NCI-H2196 treated with DMSO at 0.1 percent for 48 hours (cell line): ENCODE results near the gene SARDH.

Experiments used
- DNase-seq: peaks from one replicate; lab custom pipeline; 2025; ENCODE audit not compliant: unreplicated experiment; lab: John Stamatoyannopoulos, UW

The SARDH gene

DNA sequence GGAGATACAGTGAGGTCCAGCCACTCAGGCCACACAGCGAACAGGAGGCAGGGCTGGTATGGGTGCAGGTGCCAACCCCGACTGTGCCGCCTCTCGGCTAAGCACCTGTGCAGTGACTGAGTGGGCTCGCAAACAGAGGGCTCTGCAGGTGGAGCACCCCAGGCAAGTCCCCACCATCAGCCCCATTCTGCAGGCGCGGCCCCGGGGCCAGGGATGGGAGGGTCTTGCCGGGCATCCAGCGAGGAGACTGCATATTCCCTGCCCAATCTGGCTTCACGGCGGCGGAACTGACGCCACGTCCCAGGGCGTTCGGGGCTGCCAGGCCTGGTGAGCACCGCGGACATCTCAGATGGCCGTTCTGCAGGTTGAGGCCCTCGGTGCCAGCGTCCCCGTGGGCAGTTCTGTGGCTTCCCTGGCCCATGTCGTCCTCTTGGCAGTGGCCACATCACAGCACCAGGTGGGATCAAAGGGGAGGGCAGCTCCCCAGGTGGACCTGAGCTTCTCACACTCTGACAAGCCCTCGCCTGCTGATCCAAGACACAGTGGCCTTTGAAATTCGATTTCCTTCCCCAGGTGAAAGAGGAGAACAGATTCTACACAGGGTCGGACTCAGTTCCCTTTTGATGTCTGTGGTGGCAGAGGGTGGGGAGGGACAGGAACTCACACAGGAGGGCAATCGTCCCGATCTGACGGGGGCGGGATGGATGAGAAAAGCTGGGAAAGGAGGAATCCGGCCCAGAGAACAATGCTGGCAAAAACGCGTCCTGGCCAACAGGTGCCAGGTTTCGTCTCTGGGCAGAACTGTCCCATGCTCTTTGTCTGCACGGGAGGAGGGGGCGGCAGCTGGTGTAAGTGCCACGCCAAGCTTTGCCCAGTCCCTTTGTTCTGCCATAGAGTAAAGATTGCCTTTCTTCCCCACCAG is 83.2 kb downstream of the SARDH start:
- no peak for DNase-seq

DNA sequence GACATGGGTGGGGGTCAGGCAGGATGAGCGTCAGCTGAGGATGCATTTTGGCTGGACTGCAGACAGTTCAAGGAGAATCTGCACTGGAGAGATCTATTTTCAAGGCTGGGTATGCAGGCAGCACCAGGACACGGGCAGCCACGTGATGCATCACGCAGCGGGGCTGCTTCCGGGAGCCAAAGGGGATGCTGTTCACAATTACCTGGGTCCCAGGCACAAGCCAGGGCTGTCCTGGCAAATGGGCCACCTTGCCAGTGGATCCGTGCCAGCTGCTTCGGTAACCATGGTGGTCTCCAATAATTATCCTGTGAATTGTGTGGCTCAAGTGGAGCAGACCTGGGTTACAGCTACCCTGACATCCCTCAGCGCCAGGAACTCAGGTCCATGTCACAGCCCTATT is 84.5 kb downstream of the SARDH start:
- DNase-seq = no peak

DNA sequence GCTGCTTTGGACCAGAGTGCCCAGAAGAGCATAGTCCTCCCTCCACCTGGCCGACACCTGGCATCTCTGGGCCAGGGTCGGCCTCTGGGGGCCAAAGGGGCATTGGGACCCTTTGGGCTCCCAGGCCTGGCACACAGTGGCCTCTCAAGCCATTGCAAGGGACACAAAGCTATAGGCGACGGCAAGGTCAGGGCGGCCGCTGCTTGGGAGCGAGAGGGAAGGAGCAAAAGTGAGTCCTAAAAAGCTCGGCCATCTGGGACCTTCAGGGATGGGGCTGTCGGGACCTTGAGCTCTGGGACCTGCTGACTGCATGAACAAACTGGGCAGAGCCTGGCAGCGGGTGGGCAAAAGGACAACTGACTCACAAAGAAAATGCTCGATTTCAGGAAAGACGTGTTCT is 88.1 kb downstream of the SARDH start:
- DNase-seq = no peak

DNA sequence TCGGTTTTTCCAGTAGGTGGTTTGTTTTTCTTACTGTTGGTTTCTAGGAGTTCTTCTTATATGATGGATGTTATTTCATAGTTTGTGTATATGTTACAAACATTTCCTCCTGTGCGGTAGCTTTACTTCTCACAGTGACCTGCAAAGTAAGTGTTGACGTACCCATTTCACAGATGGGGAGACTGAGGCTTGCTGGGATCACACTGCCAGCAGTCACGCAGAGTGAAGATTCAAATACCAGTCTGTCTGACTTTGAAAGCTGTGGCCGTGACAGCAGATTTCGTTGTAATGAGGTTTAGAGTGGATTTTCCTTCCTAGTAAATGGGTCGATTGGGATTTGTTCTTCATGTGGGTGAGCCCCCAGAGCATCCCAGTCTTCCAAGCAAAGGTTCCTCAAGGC is 89.0 kb downstream of the SARDH start:
- no peak for DNase-seq

DNA sequence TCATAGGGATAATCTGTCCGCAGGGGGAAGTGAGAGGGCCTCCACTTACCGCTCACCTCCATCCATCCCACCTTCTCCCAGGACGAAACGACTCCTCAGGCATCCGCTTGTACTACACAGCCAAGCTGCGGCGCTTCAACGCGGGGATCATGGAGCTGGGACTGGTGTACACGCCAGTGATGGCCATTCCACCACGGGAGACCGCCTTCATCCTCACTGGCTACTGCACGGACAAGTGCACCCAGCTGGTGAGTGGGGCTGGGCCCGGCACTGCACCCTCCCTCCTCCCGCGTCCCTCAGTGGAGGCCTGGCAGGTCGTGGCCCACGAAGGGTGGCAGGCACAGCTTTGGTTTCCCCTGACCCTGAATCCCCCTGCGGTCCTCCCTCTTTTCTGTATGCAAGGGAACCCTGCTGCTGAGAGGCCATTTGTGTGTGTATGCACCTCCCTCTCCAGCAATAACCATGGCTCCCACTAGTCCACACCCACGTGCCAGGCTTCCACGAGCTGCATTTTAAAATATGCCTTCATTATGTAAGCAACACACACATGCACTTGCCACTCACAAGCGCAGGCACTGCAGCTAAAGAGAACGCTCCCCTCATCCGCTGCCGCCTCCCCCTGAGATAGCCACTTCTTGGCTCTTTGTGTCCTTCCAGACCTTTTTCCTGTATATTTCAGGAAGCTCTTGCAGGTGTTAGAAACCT is 90.2 kb downstream of the SARDH start:
- DNase-seq = no peak

DNA sequence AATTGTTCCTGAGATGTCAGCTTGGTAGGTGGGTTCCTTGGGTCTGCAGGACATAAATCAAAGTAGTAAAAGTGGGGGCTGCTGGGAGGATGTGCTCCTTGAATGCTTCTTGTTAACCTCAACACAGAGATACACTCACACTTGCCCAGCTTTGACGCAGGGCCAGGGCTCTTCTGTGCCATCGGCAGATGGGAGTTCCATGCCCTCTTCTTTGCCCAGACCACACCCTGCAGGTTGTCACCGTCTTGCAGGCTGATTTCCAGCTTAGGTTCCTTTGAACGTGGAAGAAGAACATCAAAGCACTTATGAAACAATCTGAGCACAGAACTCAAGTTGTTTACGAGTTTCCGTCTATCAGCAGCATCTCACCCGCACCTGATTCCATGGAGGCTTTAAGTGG is 91.0 kb downstream of the SARDH start:
- DNase-seq = no peak

DNA sequence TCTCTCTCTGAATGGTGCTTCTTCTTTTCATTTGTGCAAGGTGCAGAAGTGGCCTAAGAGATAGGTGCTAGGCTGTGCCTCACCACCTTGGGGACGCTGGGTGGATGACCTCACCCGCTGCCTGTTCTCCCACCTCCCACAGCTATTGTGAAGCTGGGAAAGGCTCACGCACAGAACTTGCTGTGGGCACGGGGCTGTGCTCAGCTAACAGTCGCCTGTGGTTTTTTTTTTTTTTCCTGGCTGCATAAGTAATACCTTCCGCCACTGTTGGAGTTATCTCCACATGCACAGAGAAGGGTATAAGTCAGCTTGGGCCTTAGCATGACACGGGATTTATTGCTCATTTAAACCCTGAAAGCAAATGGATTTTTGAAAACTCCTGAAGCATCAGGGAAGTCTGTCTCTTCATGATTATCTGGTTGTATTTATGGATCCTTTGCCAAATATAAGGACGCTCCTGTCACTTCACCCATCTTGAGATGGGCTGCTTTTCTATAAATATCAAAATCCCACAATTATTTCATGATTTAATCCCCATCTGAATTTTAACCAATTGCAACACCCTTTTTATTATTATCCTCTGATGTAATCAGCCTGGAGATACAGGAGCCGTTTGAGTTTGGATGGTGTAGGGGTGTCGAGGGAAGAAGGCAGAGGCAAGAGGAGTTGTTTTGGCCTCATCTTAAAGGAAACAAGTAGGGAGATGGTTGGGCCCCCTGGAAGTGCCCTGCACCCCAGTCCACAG is 93.0 kb downstream of the SARDH start:
- DNase-seq = no peak

DNA sequence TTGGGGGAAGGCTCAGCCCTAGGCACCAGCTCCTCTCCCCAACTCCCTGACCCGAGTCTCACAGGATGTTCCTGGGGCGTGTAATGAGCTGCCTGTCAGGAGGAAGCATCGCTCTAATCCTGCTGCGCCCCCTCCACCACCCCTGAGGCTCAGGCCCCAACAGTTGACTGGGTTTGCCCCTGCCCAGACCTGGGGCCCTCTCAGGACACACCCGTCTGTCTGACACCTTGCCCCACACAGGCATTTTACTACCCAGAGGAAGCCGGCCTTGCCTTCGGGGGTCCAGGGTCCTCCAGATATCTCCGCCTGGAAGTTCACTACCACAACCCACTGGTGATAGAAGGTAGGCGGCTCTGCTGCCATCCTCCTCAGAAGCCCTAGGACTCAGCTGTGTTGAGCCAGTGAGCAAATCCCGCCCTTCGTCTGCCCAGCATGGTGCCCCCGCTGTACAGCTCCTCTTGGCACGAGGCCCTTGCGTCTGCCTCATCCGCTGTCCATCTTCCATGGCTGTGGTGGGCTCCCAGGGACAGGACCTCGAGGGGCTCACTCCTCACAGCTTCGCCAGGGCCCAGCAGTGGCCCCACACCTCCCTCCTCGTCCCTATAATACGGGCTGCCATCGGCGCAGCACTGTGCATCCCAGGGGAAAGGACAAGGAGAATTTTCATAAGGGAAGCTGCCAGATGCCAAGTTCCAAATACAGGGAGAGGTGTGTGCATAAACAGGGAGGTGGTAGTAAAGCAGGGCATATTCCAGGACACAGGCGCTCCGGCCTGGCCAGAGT is 94.0 kb downstream of the SARDH start:
- no peak for DNase-seq

DNA sequence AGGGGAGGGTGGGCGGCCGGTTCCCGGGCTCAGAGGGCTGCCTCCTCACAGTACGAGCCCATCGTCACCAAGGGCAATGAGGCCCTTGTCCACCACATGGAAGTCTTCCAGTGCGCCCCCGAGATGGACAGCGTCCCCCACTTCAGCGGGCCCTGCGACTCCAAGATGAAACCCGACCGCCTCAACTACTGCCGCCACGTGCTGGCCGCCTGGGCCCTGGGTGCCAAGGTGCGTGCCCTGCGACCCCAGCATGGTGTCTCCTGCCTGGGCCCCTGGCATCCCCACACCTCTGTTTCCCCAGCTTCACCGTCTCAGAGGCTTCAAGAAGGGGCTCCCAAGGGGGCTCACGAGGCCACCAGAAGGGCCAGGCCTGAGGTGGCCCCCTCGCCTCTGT is 94.8 kb downstream of the SARDH start:
- DNase-seq = no peak

DNA sequence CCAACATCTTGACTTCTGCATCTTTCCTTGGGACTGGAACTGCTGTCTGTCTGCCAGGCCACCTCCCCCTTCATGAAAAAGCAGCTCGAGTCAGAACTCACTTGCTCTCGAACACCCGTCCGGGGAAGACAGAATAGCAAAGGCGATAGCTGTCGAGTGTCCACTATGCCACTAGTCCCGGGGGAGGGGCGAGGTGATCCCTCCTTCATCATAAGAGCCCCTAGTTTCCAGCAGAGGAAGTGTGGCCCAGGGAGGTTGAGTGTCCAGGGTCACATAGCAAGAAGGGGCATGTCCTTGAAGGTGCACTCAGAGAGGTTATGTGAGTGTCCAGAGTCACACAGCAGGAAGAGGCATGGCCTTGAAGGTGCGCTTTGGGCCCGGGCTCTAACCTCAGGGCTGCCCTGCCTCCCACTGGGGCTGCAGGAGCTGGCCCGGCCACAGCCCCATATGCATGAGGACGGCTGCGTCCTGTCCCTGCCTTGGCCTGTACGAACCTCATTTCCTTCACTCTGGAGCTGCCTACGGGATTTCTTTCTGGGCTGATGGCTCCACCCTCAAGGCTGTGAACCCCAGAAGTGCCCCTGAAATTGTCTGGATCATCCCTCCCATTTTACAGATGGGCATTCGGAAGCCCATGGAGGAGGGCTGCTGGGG is 95.3 kb downstream of the SARDH start:
- DNase-seq = no peak

DNA sequence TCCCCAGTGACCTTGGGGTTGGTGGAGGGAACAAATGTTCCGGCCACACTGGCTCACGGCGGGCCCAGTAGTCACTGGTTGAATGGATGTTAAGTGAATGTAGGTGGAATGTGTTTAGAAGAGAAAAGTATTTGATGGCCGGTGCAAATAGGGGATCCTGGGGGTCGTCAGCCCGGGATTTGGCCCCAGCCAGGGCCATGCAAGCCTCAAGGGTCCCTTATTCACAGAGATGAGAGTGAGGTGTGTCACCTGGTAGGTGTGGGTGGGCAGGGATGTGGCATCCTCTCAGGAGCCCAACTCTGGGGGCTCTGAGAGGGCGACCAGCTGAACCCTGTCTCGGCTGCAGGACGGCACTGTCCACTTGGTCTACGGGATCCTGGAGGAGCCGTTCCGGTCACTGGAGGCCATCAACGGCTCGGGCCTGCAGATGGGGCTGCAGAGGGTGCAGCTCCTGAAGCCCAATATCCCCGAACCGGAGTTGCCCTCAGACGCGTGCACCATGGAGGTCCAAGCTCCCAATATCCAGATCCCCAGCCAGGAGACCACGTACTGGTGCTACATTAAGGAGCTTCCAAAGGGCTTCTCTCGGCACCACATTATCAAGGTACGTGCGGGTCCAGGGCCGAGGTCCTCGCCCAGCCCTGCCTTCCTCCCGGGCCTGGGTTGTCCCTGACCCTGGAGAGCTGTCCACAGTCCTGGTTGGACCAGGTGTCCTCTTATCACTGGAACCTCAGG is 96.1 kb downstream of the SARDH start:
- DNase-seq = no peak

DNA sequence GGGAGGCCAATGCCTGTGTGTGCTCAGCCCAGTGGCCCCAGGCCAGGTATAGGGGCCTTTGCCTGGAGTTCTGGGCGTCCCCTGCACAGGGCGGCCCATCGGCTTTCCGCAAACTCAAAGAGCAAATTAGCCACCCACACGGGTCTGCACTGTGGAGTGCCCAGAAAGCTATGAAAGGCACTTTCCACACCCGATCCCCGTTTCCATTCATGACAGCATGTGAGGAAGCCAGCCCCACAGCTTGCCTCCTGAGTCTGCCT is 96.8 kb downstream of the SARDH start:
- no peak for DNase-seq

DNA sequence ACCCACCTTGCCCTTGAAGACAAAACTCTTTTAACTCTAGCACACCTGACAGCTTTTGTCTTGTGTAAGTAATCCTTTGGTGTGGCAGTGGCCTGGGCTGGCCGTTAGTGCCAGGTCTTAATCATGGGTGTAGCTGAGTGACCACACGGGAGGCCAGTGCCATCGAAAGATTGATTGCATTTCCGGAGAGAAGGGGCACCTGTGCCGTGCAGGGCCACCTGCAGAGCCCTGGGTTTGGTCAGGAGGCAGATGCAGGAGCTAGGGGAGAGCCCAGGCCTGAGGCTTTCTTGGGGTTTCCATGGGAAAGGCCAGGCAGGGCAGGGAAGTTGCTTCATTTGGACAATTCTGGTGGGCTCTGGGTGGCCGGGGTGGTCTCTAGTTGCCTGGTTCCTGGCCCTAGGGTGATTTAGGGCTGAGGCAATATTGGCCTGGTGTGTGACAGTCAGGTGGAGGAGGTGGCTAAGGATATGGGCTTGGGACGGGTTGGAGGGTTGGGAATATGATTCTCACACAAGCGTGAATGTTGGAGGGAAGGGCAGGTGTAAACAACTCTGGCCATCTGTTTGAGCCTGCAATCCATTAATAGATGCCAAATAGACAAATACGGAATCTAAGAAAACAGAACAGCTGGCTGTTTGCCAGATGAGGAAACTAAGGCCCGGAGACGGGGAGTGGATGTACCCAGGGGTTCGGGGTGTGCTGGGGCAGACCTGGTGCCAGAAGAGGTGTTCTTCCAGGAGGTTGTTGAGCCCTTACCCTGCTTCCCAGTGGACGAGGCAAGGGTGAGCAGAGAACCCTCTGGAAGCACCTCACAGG is 97.4 kb downstream of the SARDH start:
- no peak for DNase-seq

DNA sequence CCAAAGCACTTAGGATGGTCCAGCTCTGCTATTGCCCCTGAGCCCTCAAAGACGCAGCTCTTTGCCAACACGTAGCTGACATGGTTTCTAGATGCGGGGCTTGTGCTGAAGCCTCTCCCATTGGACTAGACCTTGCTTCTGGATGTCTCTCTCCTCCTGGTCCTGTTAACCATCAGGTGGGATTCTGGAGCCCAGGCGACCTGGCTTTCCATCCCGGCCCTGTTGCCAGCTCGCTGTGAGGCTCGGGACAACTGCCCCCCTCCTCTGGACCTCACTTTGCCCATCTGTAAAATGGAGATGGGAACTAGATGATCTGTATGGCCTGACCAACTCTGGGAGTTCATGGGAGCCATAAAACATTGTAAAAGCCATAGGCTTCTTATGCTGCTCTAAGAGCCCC is 98.0 kb downstream of the SARDH start:
- DNase-seq = no peak

DNA sequence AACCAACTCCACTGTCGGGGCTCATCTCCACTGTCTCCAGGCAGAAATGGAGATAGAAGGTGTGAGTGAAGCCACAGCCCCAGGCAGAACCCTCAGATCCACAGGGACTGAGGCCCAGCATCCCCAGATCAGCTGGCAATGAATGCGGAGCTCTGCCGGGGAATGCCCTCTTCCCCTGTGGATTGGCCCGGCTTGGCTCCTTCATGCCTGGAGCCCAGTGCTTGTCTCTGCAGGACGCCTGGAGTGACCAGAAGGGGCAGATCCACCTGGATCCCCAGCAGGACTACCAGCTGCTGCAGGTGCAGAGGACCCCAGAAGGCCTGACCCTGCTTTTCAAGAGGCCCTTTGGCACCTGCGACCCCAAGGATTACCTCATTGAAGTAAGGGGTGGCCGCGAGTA is 98.5 kb downstream of the SARDH start:
- no peak for DNase-seq

DNA sequence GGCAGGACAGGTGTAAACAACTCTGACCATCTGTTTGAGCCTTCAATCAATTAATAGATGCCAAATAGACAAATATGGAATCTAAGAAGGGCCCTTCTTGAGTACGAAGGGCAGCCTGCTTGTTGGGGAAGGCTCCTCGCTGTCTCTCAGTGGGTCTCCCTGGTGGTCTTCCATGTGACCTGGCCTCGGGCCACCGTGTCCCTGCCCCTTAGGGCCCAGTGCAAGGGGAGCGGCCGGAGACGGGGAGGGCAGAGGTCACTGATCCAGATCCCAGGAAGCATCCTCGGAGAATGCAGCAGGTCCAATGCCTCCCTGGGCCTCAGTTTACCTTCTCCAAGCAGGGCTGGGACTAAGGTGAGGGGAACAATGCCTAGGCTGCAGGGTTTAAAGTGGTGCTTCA is 99.4 kb downstream of the SARDH start:
- DNase-seq = no peak

DNA sequence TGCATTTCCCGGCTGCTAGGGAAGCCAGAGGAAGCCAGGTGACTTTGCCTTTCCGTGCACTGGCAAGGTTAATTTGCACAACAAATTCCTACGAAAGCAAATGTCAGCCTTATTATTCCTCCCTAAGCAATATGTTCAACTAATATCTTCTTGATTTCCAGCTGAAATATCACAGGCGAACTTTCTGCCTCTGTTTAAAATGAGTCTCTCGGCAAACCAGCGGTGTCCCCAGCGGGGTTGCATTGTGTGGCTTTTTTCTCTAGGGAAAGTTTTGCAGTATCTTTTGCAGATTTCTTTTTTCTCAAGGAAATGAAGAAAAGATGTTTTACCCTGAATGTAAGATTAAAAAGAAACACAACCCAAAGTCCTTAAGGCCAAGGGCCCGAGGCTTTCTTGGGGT is 100.1 kb downstream of the SARDH start:
- no peak for DNase-seq

DNA sequence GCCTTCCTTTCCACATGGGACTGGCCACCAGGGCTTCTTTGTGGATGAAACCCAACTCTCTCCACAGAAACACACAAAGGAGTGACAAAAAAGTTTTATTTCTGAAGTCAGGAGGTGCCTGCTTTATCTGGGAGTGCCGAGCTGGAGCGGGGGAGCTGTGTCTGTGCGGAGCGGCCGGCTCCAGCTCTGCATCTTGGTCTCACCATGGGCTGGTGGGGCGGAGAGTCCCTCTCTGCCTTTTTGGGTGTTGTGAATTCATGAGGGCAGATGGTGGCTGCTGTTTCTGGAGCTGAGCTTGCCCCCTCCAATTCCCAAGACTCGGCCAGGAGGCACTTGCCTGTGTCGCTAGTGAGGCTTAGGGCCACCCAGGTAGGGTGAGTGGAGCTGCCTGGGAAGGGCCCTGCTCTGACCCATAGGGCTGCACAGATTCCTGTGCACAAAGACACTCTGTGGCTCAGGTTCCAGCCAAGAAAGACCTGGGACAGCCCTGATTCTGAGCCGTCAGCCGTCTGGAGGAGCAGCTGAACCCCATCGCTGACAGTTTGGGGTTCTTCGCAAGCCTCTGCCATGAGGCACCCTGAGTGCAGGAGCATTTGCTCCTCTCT is 100.6 kb downstream of the SARDH start:
- DNase-seq = no peak

DNA sequence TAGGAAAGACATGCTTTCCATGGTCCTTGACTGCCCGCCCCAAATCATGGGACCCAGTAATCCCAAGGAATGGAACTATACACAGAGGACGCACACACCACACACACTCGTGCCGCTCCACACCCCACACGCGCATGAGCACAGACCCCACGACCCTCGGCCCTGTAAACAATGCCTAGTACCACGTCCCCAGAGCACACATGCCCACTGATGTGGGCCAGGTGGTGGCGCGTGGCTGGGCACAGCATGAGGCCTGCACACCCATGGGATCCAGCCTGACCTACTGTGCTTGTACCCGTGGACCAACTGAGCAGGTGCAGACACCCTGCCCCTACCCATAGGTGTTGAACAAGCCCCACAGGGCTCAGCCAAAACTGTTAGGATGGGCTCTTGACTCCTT is 101.2 kb downstream of the SARDH start:
- DNase-seq = no peak
